Measurements from ENCODE around the gene NBAS.

NBAS gene

DNA sequence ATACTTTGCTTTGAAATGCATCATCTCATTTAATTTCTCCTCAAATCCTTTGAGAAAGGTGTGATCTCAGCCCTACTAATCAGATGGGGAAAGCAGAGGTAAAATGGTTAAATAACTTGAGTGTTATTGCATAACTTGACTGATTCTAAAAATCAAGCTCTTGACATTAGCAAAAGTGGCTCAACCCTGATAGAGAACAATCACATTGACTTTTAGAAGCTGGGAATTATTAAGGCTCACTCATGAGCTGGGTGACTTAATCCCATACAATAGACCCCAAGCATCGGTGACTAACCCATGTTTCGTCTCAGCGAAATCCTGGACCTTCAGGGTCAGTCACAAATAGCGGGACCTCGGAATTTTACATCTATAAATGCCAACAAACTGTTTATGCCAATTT lies 378.9 kb downstream of the NBAS start:
- Histone ChIP-seq H2BK120ac (ENCODE audit: low read depth, low read length) (no peak overlapping the region), H3K79me1 (replicated peaks; ENCODE audit: low read length, poor library complexity, severe bottlenecking) (peaks cover 4% of the 10 kb centered on the region), H2BK5ac (ENCODE audit: low read depth, low read length, poor library complexity, severe bottlenecking) (no peak overlapping the region), H4K8ac (ENCODE audit: low read length) (no peak overlapping the region), H3K4me1 (ENCODE audit: control insufficient read depth, insufficient read depth, low read depth, low read length) (peaks cover 3% of the 10 kb centered on the region), H3K27ac (ENCODE audit: low read length, poor library complexity, severe bottlenecking) (no peak overlapping the region), H3K4ac (ENCODE audit: low read depth in 1 of 2, low read length in 2 of 2) (no peak overlapping the region), H3K9ac (ENCODE audit: low read length) (no peak overlapping the region), H3K4me2 (ENCODE audit: low read length, poor library complexity, severe bottlenecking) (no peak overlapping the region), H3K18ac (ENCODE audit: low read depth in 1 of 2, low read length in 2 of 2) (no peak overlapping the region), H3K27me3 (ENCODE audit: control insufficient read depth in 1 of 2, insufficient read depth in 1 of 2, low read length in 2 of 2) (no peaks in the 10 kb centered on the region), H3K14ac (ENCODE audit: low read length in 2 of 2) (no peak overlapping the region), H3K4me3 (ENCODE audit: insufficient read depth in 1 of 2, low read depth in 1 of 2, low read length in 2 of 2) (no peak overlapping the region), H2BK12ac (ENCODE audit: low read length in 2 of 2) (no peak overlapping the region), H2AK5ac (ENCODE audit: low read length, severe bottlenecking) (no peak overlapping the region), H3K23ac (ENCODE audit: low read length in 2 of 2) (no peak overlapping the region), H2BK15ac (ENCODE audit: low read depth, poor library complexity, severe bottlenecking) (no peak overlapping the region), H3K9me3 (ENCODE audit: control insufficient read depth, low read length) (no peaks in the 10 kb centered on the region), H4K91ac (ENCODE audit: low read length) (no peak overlapping the region), H3K36me3 (ENCODE audit: control insufficient read depth in 1 of 2, insufficient read depth in 2 of 2, low read depth in 1 of 2, low read length in 2 of 2) (peaks cover 9 to 40% of the 10 kb centered on the region in 2 experiments), H2AFZ (ENCODE audit: low read depth, low read length) (no peak overlapping the region)
- 94% methylated on average over 3 of the region's 5 CpGs for WGBS
- no peak for DNase-seq

DNA sequence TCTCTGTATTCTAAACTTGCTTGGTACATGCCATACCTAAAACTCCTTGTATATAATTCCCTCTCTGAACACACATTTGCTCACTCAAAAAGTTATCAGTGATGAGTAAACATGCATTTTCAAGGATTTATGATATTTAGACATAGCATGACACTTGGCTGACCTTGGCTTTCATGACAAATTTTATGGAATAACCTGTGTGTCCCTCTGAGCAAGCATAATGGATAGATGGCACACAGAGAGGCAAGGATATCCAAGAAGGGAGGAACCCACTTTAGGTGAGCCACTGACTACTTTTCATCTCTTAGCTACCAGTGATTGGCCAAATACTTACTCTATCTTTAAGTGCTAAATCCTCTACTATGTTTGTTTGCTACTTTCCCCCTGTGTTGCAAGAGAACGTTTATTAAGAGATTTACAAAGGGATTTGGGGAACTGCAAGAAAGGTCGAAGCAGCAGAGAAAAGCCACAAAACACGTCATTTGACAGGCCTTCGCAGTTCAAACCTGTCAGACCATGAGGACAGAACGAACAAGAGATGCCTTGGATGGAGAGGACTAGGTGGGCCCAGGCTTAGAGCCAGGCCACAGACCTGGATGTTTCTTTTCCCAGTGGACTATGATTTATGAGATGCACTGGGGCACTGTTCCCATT lies 379.9 kb downstream of the NBAS start:
- H3K4me2 ChIP-seq (ENCODE audit: low read length, poor library complexity, severe bottlenecking): no peak overlapping the region
- H4K91ac ChIP-seq (ENCODE audit: low read length): no peak overlapping the region
- H2AK5ac ChIP-seq (ENCODE audit: low read length, severe bottlenecking): no peak overlapping the region
- no peak overlapping the region for H3K9ac ChIP-seq (ENCODE audit: low read length)
- no peak overlapping the region for H3K27ac ChIP-seq (ENCODE audit: low read length, poor library complexity, severe bottlenecking)
- H3K4me3 ChIP-seq (ENCODE audit: insufficient read depth in 1 of 2, low read depth in 1 of 2, low read length in 2 of 2): no peak overlapping the region
- no peaks in the 10 kb centered on the region for H3K9me3 ChIP-seq (ENCODE audit: control insufficient read depth, low read length)
- peaks cover 9 to 37% of the 10 kb centered on the region in 2 experiments for H3K36me3 ChIP-seq (ENCODE audit: control insufficient read depth in 1 of 2, insufficient read depth in 2 of 2, low read depth in 1 of 2, low read length in 2 of 2)
- no peak overlapping the region for H3K14ac ChIP-seq (ENCODE audit: low read length in 2 of 2)
- no peak overlapping the region for H4K8ac ChIP-seq (ENCODE audit: low read length)
- 86% methylated on average over 5 of the region's 5 CpGs for WGBS
- no peaks in the 10 kb centered on the region for H3K27me3 ChIP-seq (ENCODE audit: control insufficient read depth in 1 of 2, insufficient read depth in 1 of 2, low read length in 2 of 2)
- no peak overlapping the region for H2BK15ac ChIP-seq (ENCODE audit: low read depth, poor library complexity, severe bottlenecking)
- H2BK120ac ChIP-seq (ENCODE audit: low read depth, low read length): no peak overlapping the region
- no peak overlapping the region for H3K23ac ChIP-seq (ENCODE audit: low read length in 2 of 2)
- no peak overlapping the region for H3K18ac ChIP-seq (ENCODE audit: low read depth in 1 of 2, low read length in 2 of 2)
- no peak overlapping the region for H2AFZ ChIP-seq (ENCODE audit: low read depth, low read length)
- no peak overlapping the region for H2BK12ac ChIP-seq (ENCODE audit: low read length in 2 of 2)
- H3K4ac ChIP-seq (ENCODE audit: low read depth in 1 of 2, low read length in 2 of 2): no peak overlapping the region
- H2BK5ac ChIP-seq (ENCODE audit: low read depth, low read length, poor library complexity, severe bottlenecking): no peak overlapping the region
- H3K79me1 ChIP-seq (replicated peaks; ENCODE audit: low read length, poor library complexity, severe bottlenecking): peaks cover 4% of the 10 kb centered on the region
- DNase-seq: peak; percentile 13
- peaks cover 3% of the 10 kb centered on the region for H3K4me1 ChIP-seq (ENCODE audit: control insufficient read depth, insufficient read depth, low read depth, low read length)

DNA sequence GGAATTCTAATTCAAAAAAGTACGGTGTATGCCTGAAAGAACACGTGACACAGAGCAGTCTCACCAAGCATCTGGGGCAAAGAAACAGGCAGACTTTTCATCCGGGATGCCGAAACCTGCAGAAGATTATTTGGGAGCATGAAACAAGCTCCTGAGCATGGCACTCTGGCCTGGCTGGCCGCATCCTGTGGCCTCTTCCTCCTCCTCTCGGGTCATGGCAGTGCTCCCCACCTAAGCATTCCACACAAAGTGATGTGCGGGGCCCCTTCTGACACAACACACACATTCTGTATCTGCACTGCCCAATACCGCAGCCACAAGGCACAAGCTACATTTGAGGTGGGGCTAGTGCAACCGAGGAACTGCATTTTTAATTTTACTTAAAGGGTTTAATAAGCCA lies 380.8 kb downstream of the NBAS start:
- no peak for DNase-seq
- Histone ChIP-seq H3K4me3 (ENCODE audit: insufficient read depth in 1 of 2, low read depth in 1 of 2, low read length in 2 of 2) (no peak overlapping the region), H2AFZ (ENCODE audit: low read depth, low read length) (no peak overlapping the region), H3K18ac (ENCODE audit: low read depth in 1 of 2, low read length in 2 of 2) (no peak overlapping the region), H3K9ac (ENCODE audit: low read length) (no peak overlapping the region), H3K9me3 (ENCODE audit: control insufficient read depth, low read length) (no peaks in the 10 kb centered on the region), H2AK5ac (ENCODE audit: low read length, severe bottlenecking) (no peak overlapping the region), H3K27ac (ENCODE audit: low read length, poor library complexity, severe bottlenecking) (no peak overlapping the region), H3K79me1 (replicated peaks; ENCODE audit: low read length, poor library complexity, severe bottlenecking) (peaks cover 4% of the 10 kb centered on the region), H3K4me1 (ENCODE audit: control insufficient read depth, insufficient read depth, low read depth, low read length) (peaks cover 3% of the 10 kb centered on the region), H2BK12ac (ENCODE audit: low read length in 2 of 2) (no peak overlapping the region), H3K4ac (ENCODE audit: low read depth in 1 of 2, low read length in 2 of 2) (no peak overlapping the region), H2BK15ac (ENCODE audit: low read depth, poor library complexity, severe bottlenecking) (no peak overlapping the region), H3K23ac (ENCODE audit: low read length in 2 of 2) (no peak overlapping the region), H3K27me3 (ENCODE audit: control insufficient read depth in 1 of 2, insufficient read depth in 1 of 2, low read length in 2 of 2) (no peaks in the 10 kb centered on the region), H4K8ac (ENCODE audit: low read length) (no peak overlapping the region), H3K14ac (ENCODE audit: low read length in 2 of 2) (no peak overlapping the region), H2BK5ac (ENCODE audit: low read depth, low read length, poor library complexity, severe bottlenecking) (no peak overlapping the region), H4K91ac (ENCODE audit: low read length) (no peak overlapping the region), H3K36me3 (ENCODE audit: control insufficient read depth in 1 of 2, insufficient read depth in 2 of 2, low read depth in 1 of 2, low read length in 2 of 2) (peaks cover 9 to 41% of the 10 kb centered on the region in 2 experiments), H2BK120ac (ENCODE audit: low read depth, low read length) (no peak overlapping the region), H3K4me2 (ENCODE audit: low read length, poor library complexity, severe bottlenecking) (no peak overlapping the region)
- 95% methylated on average over 9 of the region's 9 CpGs for WGBS

DNA sequence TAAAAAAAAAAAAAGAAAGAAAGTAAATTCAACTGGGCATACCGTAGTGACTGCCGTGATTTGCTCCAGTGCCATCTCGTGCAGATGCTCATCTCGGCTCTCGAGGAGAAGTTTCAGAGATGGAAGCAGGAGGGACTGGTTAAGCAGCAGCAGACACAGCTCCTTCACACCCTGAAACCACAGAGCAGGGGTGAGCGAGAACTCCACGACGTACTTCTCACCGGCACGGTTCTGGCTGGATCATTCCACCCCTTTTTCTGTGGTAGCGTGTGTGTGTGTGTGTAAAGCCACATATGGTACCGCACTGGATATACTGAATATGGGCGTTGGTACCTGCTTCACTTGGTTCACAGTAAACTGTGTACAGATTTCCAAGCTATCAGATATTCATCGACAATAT lies 382.2 kb downstream of the NBAS start:
- Histone ChIP-seq H3K27ac (ENCODE audit: low read length, poor library complexity, severe bottlenecking) (no peak overlapping the region), H3K4me2 (ENCODE audit: low read length, poor library complexity, severe bottlenecking) (no peak overlapping the region), H3K27me3 (ENCODE audit: control insufficient read depth in 1 of 2, insufficient read depth in 1 of 2, low read length in 2 of 2) (no peaks in the 10 kb centered on the region), H3K9ac (ENCODE audit: low read length) (no peak overlapping the region), H3K4me1 (ENCODE audit: control insufficient read depth, insufficient read depth, low read depth, low read length) (peaks cover 3% of the 10 kb centered on the region), H3K4ac (ENCODE audit: low read depth in 1 of 2, low read length in 2 of 2) (no peak overlapping the region), H4K8ac (ENCODE audit: low read length) (no peak overlapping the region), H2BK12ac (ENCODE audit: low read length in 2 of 2) (no peak overlapping the region), H2BK15ac (ENCODE audit: low read depth, poor library complexity, severe bottlenecking) (no peak overlapping the region), H2BK5ac (ENCODE audit: low read depth, low read length, poor library complexity, severe bottlenecking) (no peak overlapping the region), H3K9me3 (ENCODE audit: control insufficient read depth, low read length) (no peaks in the 10 kb centered on the region), H3K23ac (ENCODE audit: low read length in 2 of 2) (no peak overlapping the region), H3K14ac (ENCODE audit: low read length in 2 of 2) (no peak overlapping the region), H3K79me1 (replicated peaks; ENCODE audit: low read length, poor library complexity, severe bottlenecking) (peaks cover 4% of the 10 kb centered on the region), H2AFZ (ENCODE audit: low read depth, low read length) (no peak overlapping the region), H3K4me3 (ENCODE audit: insufficient read depth in 1 of 2, low read depth in 1 of 2, low read length in 2 of 2) (no peak overlapping the region), H3K18ac (ENCODE audit: low read depth in 1 of 2, low read length in 2 of 2) (no peak overlapping the region), H3K36me3 (ENCODE audit: control insufficient read depth in 1 of 2, insufficient read depth in 2 of 2, low read depth in 1 of 2, low read length in 2 of 2) (peaks cover 5 to 33% of the 10 kb centered on the region in 2 experiments), H2BK120ac (ENCODE audit: low read depth, low read length) (no peak overlapping the region), H4K91ac (ENCODE audit: low read length) (no peak overlapping the region), H2AK5ac (ENCODE audit: low read length, severe bottlenecking) (no peak overlapping the region)
- 96% methylated on average over 13 of the region's 14 CpGs for WGBS
- DNase-seq: no peak
